Vagina (tissue), 2 donors: Measurements from ENCODE around the gene TRIM66. TPM values are rescaled to one million over a fixed set of nuclear protein-coding genes. Genes with fewer than 3 reads are reported as not detected.

Experiments
- DNase-seq, 2 donors: peaks; one replicate each; pipeline ENCODE4 v3.0.0-alpha.2; 2017; ENCODE audit errors: extremely low spot score in 2 of 2
- H3K27ac ChIP-seq: fragments of 200-600 bp; sonication (generic); one replicate; pipeline ENCODE4 v1.5.1; 2019
- H3K27me3 ChIP-seq: fragments of 200-600 bp; sonication (generic); one replicate; pipeline ENCODE4 v1.5.1; 2019
- H3K36me3 ChIP-seq, 2 donors: fragments of 200-600 bp; sonication (generic); one replicate each; pipeline ENCODE4 v1.5.1; 2017 to 2019
- H3K4me1 ChIP-seq: fragments of 200-600 bp; sonication (generic); one replicate; pipeline ENCODE4 v1.5.1; 2019
- H3K4me3 ChIP-seq, 2 donors: fragments of 200-600 bp; sonication (generic); 1 replicate in 1 of 2; 2 replicates in 1 of 2; pipeline ENCODE4 v1.5.1; 2016 to 2019
- H3K9me3 ChIP-seq: fragments of 200-600 bp; sonication (generic); one replicate; pipeline ENCODE4 v1.5.1; 2019
- POLR2A ChIP-seq, 2 donors: fragments of 450-650 bp; IDR thresholded peaks; one replicate each; pipeline ENCODE4 v1.6.1; 2017; ENCODE audit warnings: antibody characterized with exemption in 2 of 2, mild to moderate bottlenecking in 2 of 2, moderate library complexity in 2 of 2
- POLR2AphosphoS5 ChIP-seq, 2 donors: sonication (generic); formaldehyde crosslinking; IDR thresholded peaks; one replicate each; pipeline ENCODE4 v1.9.0; 2017; ENCODE audit warnings: antibody characterized with exemption in 2 of 2, mild to moderate bottlenecking in 2 of 2, low read depth in 1 of 2; ENCODE audit not compliant: insufficient read depth in 1 of 2
- intact Hi-C: fragments of 100-400 bp; cut with DNase I; formaldehyde crosslinking; loops from one replicate; pipeline ENCODE4 v1.15.1; 2023
- total RNA-seq: library from RNA; depleted of rRNA; stranded (reverse); fragments of >200 nt; gene quantifications from one replicate; pipeline ENCODE4 v1.2.3, GENCODE V29; 2016
- TF ChIP-seq, protein P1 (sequence below), 3 experiments: fragments of 450-650 bp in 2 of 3; fragments of 200-600 bp in 1 of 3; sonication (generic) in 1 of 3; IDR thresholded peaks; one replicate each; pipeline ENCODE4 v1.5.1; 2017 to 2019; ENCODE audit warnings: antibody characterized with exemption in 3 of 3, mild to moderate bottlenecking in 2 of 3, moderate library complexity in 2 of 3

TRIM66 gene
- total RNA-seq, 1 donor from 2014 or later: 12.8 TPM

DNA sequence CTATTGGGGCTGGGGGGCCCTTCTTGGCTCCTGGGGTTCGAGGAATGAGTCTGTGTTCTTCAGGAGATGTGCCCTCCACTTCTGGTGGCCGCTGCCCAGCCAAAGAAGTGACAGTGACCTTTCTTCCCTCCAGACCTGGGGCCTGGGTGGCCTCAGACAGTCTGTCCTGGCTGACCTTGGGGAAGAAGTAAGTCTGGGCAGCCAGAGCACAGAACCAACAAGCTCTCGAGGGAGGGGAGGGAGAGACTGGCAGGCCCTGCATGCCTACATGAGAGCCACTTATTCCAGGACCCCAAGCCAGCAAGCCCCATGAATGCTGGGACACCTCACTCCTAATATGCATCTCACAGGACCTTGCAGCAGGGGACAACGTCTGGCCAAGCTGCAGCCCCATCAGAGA, 61.3 kb downstream of the TRIM66 start:
- intact Hi-C loops: no loop called here
- Histone ChIP-seq H3K27me3 (no peaks in the 10 kb centered on the region), H3K9me3 (no peaks in the 10 kb centered on the region), H3K4me1 (no peaks in the 10 kb centered on the region), H3K27ac (no peak overlapping the region), H3K4me3 (no peak overlapping the region), H3K36me3 (peaks cover 0 to 22% of the 10 kb centered on the region in 2 donors)
- DNase-seq: no peak
- no peak for TF ChIP-seq POLR2A (IDR thresholded peaks at IDR 0.05)
- TF ChIP-seq, protein P1, sequence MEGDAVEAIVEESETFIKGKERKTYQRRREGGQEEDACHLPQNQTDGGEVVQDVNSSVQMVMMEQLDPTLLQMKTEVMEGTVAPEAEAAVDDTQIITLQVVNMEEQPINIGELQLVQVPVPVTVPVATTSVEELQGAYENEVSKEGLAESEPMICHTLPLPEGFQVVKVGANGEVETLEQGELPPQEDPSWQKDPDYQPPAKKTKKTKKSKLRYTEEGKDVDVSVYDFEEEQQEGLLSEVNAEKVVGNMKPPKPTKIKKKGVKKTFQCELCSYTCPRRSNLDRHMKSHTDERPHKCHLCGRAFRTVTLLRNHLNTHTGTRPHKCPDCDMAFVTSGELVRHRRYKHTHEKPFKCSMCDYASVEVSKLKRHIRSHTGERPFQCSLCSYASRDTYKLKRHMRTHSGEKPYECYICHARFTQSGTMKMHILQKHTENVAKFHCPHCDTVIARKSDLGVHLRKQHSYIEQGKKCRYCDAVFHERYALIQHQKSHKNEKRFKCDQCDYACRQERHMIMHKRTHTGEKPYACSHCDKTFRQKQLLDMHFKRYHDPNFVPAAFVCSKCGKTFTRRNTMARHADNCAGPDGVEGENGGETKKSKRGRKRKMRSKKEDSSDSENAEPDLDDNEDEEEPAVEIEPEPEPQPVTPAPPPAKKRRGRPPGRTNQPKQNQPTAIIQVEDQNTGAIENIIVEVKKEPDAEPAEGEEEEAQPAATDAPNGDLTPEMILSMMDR (IDR thresholded peaks at IDR 0.05): no peak
- no peak for TF ChIP-seq POLR2AphosphoS5 (IDR thresholded peaks at IDR 0.05; ENCODE audit: insufficient read depth in 1 of 2, low read depth in 1 of 2)

DNA sequence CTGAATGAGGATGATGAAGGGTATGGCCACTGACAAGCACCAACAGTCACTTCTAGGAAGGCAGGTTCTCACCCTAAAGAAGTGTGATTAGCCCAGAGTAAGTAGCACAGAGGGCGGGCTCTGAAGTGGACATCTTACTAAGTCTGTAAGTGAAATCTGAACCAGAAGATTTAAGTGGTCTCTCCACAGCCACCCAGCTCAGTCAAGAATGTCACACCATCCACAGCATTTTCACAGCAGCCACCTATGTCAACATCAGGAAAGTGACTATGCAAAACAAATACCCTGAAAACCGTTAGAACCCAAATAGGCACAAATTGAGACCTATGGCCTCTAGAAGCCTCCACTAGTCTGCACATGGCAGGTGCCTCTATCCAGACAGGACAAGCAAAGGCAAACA, 65.4 kb downstream of the TRIM66 start:
- Histone ChIP-seq H3K4me1 (peaks cover 6% of the 10 kb centered on the region), H3K27me3 (no peaks in the 10 kb centered on the region), H3K4me3 (no peak overlapping the region), H3K27ac (no peak overlapping the region), H3K36me3 (peaks cover 0 to 18% of the 10 kb centered on the region in 2 donors), H3K9me3 (no peaks in the 10 kb centered on the region)
- no peak for DNase-seq
- intact Hi-C loops: no loop called here
- TF ChIP-seq POLR2A (IDR thresholded peaks at IDR 0.05) (no peak), POLR2AphosphoS5 (IDR thresholded peaks at IDR 0.05; ENCODE audit: insufficient read depth in 1 of 2, low read depth in 1 of 2) (no peak)
- TF ChIP-seq, protein P1 (IDR thresholded peaks at IDR 0.05): no peak

DNA sequence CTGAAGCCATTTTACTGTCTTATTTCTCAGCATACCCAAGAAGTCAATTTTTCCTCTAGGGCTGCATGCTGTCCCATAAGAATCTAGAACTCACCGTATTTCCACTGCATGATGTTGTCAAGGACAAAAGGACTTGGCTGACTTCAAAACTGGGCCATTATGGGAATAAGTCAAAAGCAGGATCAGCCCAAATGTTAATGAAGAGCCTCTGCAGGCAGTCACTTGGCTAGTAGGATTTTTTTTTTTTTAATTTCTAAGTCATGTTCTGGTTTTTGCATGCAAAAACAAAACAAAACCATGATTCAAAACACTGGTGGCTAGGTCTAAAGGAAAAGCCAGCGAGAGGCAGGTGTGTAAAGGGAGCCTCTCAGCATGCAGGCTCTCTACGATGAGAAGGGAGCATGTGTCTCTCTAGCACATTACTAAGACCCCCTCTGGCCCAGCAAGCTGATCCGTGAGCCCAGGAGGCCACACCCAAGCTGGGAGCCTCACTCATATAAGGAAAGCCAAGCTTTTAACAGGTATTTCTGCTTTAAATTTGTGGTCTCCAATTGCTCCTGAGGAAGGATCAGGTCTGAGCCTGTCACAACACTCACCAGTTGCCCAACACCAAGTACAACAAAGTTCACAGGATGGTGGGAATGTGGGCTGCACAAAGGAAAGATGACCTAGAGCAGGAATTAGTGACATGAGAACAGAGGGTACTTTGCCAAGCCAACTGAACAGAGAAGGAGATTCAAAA, 67.0 kb downstream of the TRIM66 start:
- Histone ChIP-seq H3K4me3 (no peak overlapping the region), H3K36me3 (peaks cover 0 to 16% of the 10 kb centered on the region in 2 donors), H3K9me3 (no peaks in the 10 kb centered on the region), H3K4me1 (peaks cover 6% of the 10 kb centered on the region), H3K27ac (no peak overlapping the region), H3K27me3 (no peaks in the 10 kb centered on the region)
- intact Hi-C loops: no loop called here
- TF ChIP-seq, protein P1 (IDR thresholded peaks at IDR 0.05): no peak
- TF ChIP-seq POLR2A (IDR thresholded peaks at IDR 0.05): no peak
- TF ChIP-seq POLR2AphosphoS5 (IDR thresholded peaks at IDR 0.05; ENCODE audit: insufficient read depth in 1 of 2, low read depth in 1 of 2): no peak
- DNase-seq: peak; percentile 37 to 54

DNA sequence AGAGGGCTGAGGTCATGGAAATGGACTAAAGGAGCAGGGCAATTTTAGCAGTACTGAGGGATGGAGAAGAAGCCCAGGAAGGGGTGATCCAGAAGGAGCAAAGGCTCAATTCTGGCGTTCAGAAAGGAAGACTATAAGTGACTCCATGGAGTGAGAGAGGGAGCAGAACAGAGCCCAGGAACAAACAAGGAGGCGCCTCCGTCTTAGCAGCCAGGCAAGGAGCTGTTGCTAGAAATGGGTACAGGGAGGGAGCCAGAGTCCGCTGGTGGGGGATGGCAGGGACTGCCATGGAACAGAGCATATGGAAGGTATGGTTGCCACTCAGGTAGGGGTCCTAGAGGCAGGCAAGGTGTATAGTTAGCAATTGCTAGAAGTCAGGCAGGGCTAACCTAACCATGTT, 68.0 kb downstream of the TRIM66 start:
- Histone ChIP-seq H3K27ac (no peak overlapping the region), H3K4me1 (peaks cover 6% of the 10 kb centered on the region), H3K9me3 (no peaks in the 10 kb centered on the region), H3K36me3 (peaks cover 0 to 16% of the 10 kb centered on the region in 2 donors), H3K27me3 (no peaks in the 10 kb centered on the region), H3K4me3 (no peak overlapping the region)
- DNase-seq: peak; percentile 64 to 69
- TF ChIP-seq, protein P1 (IDR thresholded peaks at IDR 0.05): no peak
- TF ChIP-seq POLR2A (IDR thresholded peaks at IDR 0.05) (no peak), POLR2AphosphoS5 (IDR thresholded peaks at IDR 0.05; ENCODE audit: insufficient read depth in 1 of 2, low read depth in 1 of 2) (no peak)
- intact Hi-C loops: no loop called here

DNA sequence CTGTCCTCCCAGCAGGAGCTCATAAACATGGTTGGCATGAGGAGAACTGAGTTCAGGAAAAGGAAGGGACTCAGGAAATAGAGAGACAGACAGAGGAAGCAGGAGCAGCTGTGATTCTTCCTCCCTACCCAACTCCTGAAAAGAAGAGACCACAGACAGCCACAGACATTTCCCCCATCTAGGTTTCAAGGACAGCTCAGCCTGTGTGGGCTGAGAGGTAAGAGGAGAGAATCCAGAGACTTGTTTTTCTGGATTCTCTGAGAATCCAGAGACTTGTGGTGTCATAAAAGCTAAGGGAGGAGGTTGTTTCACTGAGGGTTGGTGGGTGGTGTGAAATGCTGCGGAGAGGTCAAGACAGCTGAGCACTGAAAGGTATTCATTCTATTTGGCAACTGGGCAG, 69.4 kb downstream of the TRIM66 start:
- DNase-seq: peak in 1 of 2 donors; percentile 42
- Histone ChIP-seq H3K36me3 (peaks cover 0 to 16% of the 10 kb centered on the region in 2 donors), H3K4me1 (peaks cover 11% of the 10 kb centered on the region), H3K9me3 (no peaks in the 10 kb centered on the region), H3K27ac (no peak overlapping the region), H3K4me3 (no peak overlapping the region), H3K27me3 (no peaks in the 10 kb centered on the region)
- TF ChIP-seq POLR2AphosphoS5 (IDR thresholded peaks at IDR 0.05; ENCODE audit: insufficient read depth in 1 of 2, low read depth in 1 of 2) (no peak), POLR2A (IDR thresholded peaks at IDR 0.05) (no peak)
- TF ChIP-seq, protein P1 (IDR thresholded peaks at IDR 0.05): no peak
- intact Hi-C loops: no loop called here
